Measurements from ENCODE around the gene ADAMTSL1.

- TF ChIP-seq CTCF (IDR thresholded peaks at IDR 0.05) (no peak), POLR2A (IDR thresholded peaks at IDR 0.05) (no peak)
These were observed 96.1 kb downstream of the ADAMTSL1 start for GRCh38 chr9:18569941-18570630.
